ENCODE results near the gene TCF25.

GRCh38 chr16:89920723-89921122, 47.3 kb downstream of the TCF25 start:
- no peak for TF ChIP-seq CTCF (IDR thresholded peaks at IDR 0.05)
- TF ChIP-seq POLR2A (IDR thresholded peaks at IDR 0.05): no peak
